Stimulated activated CD4-positive, alpha-beta T cell treated with anti-CD3 and anti-CD28 coated beads, TNF-alpha, amount 100 ng/mL, for 1 hour (primary cell): Measurements from ENCODE around the gene PFKM.
"Not testable (repeated sequence)": the region's sequence is repeated elsewhere in the genome, so short reads cannot be mapped to it uniquely, and the experiment has no call there.

ENCODE experiments used
- DNase-seq, 3 donors: peaks; one replicate each; pipeline ENCODE4 v3.0.0-alpha.2; 2020; ENCODE audit warnings: low read depth in 3 of 3, low spot score in 1 of 3

The PFKM gene

DNA sequence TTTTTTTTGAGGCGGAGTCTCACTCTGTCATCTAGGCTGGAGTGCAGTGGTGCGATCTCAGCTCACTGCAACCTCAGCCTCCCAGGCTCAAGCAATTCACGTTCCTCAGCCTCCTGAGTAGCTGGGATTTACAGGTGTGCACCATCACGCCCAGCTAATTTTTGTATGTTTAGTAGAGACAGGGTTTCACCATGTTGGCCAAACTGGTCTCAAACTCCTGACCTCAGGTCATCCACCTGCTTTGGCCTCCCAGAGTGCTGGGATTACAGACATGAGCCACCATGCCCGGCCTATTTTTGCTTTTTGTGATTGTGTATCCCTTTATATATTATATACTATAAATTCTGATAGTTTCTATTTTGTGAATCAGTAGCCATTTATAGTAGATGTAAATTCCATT, 36.6 kb downstream of the PFKM start:
- DNase-seq = not testable (repeated sequence)

DNA sequence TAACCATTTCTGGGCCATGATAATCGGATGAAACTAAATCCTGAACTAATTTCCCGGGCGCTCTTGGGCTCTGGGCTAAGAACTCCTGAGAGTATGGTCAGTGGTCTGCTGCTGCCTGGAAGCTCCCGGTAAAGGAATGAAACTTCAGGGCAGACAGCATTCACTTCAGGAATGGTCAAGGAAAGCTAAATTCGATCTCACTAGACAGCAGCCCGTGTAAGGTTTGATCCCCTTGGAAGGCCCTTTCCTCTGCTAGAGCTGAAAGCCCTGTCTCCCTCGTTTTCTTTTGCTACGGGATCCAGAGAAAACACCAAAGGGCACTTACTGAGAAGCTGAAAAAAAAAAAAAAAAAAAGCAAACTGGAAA, 37.5 kb downstream of the PFKM start:
- DNase-seq = no peak

DNA sequence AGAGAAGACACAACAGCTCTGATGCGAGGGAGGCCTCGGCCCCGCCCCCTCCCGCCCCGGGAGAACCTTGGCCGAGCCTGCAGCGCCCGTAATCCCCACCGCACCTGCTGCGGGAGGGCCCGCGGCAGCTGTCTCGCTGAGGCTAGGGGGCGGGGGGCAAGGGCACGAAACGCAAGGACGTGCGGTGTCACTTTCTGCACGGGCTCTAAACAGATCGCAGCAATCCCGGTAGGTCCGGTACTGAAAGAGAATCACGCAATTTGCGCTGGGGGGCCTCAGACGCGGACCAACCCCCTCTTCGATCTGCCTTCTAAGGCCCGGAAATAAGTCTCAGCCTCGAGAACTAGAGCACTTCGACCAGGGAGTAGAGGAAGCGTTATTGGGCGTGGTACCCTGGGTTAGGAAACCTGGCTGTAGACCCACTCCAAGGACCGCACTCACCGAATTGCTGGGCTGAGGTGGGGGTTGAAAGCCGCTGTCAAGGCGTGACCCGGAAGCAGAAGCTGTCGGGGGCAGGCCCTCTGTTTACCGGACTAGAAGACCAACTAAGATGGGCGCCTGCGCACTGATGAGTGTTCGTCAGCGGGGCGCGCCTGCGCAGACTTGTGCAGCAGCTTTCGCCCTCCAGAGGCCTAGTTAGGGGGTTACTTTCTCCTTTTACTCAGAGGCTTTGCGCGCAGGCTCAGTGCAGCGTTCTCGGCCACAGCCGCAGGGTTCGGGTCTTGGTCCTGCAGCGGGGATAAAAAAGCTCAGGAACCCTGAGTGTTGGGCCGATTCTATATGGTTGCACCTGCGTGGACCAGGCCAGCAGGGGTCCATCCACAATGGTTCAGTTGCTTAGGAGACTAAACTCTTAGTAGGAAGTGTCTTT, 38.1 kb downstream of the PFKM start, which contains the start of gene ASB8:
Gene ASB8 (minus strand): TSS at position 498 of the 871 bp plus-strand sequence. CDS start 4,019 bp downstream, outside the sequence.
- peak; percentile 97 to 100 (median 98) for DNase-seq

DNA sequence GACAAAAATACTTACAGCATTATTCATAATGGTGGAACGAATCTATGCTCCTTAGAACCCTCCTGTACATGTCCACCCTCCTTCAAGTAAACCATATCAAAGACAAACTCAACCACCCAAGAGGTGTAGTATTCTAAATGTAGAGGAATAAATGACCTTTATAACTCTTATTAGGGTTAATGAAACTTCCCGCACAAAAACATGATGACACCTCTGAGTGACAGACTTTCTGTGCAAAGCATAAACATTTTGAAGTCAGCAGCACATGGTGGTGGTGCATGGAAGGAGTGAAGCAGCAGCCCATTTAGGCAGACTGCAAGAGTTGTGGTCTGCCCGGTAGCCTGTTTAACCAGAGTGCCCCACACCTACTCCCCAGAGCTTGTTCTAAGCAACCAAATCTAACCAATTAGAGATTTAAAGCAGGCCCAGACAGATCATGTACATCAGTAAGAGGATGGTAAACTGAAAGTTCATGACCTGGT, 38.8 kb downstream of the PFKM start:
- DNase-seq = no peak

DNA sequence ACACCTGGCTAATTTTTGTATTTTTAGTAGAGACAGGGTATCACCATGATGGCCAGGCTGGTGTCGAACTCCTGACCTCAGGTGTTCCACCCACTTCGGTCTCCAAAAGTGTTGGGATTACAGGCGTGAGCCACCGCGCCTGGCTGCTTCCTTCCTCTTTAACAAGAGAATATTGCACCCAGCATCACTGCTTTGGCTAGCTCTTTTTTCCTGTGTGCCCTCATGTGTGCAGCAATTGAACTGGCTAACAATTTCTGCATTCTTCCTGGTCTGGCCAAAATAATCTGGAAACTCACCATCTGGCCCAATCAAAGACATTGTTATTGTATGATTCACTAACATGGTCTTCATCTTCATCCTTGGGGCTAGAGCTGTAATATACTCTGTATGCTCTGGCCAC, 40.9 kb downstream of the PFKM start:
- DNase-seq = no peak

DNA sequence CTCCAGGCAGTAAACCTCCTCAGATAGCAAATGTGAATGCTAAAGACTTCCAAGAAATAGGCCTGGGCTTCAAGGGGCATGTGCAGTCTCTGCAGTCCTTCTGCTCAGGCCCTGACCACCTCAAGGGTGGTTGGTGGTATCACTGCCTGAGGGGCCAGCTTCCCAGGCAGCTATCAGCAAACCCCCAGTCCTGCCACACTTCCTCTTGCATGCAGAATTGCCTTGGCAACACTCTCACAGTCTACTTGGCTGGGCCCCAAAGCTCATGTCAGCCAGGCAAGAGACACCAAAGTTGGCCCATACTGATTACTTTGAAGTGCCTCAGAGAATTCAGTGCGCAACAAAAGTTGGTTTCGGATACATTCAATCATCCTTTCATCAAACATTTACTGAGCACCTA, 41.6 kb downstream of the PFKM start:
- DNase-seq = no peak

DNA sequence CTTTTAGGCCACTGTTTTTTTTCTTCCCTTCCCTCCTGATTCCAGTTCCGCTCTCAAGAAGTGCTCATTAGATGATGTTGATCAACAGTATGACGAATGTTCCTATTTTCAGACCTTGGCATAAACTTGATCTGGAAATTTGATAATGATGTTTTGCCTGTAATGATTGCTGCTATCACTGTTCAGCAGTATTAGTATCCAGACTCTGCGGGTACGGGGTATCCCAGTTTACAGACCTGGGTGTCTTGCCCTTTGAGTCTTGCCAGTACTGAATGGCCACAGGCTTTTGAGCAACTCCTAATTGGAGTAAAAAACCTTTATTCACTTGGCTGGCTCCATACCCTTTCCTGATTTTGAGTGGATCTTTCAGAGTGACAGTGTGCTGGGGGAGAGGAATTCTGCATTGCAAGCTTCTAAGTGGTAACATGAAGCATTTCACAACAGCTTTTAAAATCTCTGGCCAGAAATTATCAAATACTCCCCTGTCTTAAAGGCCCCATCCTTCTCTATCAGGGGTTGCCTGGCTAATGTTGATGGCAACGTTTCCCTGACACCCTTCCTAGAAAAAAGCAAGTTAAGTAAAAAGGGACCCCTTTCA, 44.1 kb downstream of the PFKM start:
- DNase-seq = no peak

DNA sequence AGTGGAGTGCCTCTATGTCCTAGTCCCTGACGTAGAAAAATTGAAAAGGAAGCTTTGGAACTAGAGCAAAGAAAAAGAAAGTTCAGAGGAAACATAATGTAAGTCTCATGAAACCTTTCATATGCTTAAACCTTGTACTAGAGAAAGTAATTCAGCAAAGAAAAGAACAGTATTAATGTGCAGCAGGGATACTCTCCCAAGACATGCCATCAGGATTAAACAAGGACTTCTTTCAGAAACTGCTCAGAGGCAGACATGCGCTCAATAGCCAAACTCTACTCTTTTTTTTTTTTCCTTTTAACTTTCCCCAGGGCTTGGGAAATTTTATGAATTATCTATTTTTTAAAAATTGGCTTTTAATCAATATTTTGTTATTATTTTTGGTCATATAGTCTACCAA, 45.3 kb downstream of the PFKM start:
- no peak for DNase-seq

DNA sequence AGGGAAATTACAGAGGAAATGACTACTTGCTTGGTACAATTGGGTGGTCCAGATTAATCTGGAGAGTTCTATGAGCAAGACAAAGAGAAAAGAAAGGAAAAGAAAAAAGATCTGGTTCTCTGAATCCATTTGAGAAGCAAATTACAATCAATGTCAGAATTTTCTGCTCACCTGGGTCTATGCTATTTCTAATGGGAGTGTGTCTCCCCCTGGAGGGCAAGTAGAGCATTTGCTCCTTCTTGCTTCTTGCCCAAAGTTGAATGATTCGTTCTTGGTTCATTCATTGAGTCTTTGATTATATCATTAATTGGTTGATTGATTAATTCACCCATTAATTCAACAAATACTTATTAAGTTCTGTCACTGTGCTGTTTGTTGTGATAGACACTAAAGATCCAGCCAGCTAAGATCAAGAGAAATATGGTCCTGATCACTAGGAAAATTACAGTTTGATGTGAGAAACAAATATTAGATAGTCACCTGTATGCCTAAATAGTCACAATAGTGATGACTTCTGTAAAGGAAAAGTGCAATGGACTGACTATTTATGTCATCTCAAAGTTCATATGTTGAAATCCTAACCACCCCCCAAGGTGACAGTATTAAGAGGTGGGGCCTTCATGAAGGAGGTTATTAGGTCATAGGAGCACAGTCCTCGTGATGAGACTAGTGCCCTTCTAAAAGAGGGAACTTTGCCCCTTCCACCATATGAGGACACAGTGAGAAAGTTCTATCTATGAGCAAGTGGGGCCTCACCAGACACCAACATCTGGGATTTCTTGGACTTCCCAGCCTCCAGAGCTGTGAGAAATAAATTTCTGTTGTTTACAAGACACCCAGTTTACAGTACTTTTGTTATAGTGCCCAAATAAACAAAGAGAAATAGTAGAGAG, 46.2 kb downstream of the PFKM start:
- peak in 1 of 3 donors; percentile 28 for DNase-seq

DNA sequence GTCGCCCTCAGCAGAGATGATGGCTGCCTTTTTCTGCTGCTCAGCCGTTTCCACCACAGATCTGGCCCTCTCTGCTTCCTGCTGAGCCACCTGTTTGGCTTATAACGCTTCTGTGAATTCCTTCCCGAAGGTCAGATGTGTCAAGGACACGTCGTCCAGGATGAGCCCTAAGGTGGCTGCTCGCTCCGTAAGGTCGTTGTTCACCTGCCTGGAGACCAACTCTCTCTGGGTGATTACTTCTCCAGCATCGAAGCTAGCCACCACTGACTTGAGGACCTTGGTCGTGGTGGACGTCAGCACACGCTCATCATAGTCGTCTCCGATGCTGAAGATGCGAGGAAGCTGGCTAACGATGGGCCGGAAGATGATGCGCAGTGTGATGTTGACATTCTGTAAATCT, 49.8 kb downstream of the PFKM start:
- no peak for DNase-seq

DNA sequence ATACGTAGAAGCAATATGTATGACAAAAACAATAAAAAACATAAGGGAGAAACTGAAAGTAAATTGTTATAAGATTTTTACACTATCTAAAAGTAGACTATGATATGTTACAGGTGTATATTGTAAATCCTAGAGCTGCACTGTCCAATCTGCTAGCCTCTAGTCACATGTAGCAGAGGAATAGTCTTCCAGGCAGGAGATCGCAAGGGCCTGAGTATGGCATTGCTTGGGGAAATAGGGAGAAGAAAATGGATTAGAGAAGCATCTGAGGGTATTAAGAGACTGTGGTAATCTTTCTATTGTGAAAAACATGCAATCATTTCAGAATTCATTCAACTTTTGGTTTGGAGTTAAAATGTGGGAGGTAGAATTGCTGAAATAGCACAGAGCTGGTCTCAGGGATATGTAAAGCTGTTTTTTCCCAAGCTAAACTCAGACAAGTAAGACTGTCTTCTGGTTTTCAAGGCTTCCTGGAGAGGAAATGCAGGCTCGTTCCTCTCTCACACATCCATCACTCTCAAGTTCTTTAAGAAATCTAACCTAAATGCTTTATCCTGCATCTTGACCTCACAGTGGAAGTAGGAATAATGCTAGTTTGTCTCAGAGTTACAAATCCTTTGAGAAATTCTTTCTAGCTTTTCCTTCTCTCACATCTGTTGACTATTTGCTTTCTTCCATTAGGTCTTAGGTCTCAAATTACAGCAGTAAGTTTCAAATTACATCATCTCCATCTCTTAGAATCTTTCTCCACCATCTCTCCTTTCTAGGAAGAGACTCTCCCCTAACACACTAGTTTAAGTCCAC, 56.7 kb downstream of the PFKM start:
- no peak for DNase-seq

DNA sequence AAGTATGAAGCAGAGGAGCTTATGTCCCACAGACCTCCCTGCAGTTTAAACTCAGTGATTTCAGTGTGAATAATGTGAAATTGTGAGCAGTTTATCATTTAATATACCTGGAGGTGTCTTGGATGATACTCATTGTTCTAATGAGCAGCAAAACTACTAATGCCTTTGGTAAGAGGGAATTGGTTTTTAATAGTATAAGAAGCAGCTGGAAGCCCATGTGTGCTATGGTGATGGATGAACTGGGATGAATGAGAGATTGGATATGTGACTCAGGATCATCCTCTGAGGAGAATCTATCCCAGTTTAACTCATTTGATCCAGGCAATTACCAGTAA, 57.2 kb downstream of the PFKM start:
- DNase-seq = no peak

DNA sequence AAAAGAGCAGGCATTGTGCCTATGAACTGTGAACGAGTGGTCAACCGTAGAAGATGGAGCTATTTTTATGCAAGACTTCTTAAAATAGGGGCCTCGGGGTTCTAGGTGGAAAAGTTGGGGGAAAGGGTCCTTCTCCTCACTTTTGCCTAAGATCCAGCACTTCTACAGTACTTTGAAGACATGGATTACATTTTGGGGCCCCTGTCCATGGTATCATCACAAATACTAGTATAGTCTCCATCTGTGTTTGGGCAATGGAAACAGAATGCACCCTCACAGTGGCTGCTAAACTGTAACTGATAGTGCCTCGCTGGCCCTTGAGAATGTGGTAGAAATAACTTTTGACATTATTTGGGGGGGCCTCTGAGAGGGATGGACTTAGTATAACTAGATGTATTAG, 58.8 kb downstream of the PFKM start:
- DNase-seq = no peak

DNA sequence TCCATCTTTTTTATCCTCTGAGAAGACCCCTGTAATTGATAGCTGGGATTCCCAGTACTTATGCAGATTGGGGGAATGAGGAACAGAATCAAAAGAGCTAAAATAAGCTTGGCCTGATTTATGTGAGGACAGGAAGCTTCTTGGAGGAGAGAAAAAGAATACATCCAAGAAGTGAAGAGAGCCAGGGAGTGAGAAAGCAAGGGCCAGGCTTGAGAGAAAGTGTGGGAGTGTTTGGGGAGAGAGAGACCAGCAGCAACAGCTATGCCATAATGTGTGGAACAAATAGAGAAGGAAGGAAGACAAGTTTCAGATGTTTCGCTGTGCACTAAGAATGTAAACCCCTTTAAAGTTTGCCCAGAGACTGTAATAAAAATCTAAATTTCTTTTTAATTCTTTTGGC, 60.3 kb downstream of the PFKM start:
- no peak for DNase-seq

DNA sequence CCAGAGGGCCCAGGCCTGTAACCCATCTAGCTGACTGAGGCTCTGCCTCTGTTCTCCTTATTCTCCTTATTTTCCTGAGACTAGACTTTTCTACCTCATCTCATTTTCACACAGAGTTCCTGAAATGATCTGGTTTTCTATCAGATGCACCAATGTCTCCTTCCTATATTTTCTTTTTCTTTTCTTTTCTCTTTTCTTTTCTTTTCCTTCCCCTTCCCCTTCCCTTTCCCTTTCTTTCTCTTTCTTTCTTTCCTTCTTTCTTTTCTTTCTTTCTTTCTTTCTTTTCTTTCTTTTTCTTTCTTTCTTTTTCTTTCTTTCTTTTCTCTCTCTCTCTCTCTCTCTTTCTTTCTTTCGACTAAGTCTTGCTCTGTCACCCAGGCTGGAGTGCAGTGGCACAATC, 61.3 kb downstream of the PFKM start:
- DNase-seq = no peak

DNA sequence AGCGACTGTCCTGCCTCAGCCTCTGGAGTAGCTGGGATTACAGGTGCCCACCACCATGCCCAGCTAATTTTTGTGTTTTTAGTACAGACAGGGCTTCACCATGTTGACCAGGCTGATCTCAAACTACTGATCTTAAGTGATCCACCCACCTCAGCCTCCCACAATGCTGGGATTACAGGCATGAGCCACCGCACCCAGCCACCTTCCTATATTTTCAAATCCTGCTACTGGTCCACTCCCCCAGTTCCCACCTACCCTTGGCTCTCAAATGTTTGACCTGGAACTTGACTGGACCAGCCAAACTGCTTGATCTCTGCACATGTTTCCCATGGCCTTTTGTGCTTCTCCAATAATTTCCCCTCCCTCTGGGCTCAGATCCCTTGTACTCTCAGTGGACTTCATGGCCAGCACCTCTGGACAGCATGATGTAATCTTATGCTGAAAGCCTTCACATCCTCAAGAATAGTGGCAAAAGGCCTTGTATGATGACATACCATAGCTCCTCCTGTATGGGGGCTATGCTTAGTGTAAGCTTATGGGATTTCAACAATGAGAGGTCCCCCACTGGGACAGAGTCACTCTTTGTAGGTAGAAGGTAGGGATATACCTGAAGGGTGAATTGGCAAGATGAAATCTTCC, 61.8 kb downstream of the PFKM start:
- DNase-seq = no peak

DNA sequence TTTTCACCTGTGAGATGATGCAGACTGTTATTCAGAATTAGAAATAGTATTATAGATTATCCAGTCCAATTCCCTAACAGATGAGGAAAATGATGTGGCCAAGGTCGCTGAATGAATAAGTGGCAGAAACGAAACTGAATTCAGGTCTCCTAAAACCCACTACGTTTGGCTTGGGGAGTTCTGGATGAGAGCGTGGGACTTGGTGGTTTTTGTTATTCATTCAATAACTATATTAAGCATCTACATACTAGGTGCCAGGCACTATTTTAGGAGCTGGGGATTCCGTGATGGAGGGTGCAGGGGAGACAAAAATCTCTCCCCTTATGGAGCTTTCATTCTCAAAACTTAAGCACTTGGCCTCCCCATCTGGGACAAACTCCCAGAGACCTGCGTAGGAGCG, 63.5 kb downstream of the PFKM start:
- DNase-seq = no peak

DNA sequence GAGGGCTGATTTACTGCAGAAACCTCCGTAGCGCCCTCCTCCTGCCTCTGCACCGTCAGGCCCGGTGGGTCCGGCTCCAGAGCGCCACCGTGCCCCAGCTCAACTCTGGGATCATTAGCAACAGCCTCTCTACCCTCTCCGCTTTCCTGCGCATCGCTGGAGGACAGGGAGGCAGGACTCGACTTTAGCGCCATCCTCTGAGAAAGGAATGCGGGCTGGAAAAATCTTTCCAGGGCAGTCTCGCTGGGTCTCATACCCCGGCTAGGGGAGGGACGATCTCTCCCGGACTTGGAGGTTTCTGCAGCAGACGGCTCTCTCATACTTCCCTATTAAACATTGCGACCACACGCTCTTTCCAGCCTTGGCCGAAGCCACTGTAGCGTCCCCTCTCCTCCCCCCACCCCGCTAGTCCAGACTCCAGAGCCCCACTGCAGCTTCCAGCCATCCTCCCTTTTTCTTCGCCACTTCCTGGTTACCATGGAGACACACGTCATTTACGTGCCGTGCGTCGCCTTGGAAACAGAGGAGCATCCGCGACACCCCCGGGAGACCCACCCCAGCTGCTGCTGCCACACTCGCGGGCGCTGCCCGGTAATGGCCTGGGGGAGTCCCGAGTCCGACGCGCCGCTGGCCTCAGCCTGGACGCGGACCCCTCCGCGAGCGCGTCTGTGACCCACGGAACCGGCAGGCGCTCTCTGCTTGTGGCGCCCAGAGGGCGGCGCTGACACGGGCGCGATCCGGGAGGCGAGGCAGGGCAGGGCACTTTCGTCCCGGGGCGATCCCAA, 64.1 kb downstream of the PFKM start, which contains the start of gene CCDC184:
Gene CCDC184 (plus strand): TSS at position 554 of the 785 bp plus-strand sequence. CDS start 479 bp downstream, outside the sequence.
- DNase-seq = peak in 2 of 3 donors; percentile 31 to 42

DNA sequence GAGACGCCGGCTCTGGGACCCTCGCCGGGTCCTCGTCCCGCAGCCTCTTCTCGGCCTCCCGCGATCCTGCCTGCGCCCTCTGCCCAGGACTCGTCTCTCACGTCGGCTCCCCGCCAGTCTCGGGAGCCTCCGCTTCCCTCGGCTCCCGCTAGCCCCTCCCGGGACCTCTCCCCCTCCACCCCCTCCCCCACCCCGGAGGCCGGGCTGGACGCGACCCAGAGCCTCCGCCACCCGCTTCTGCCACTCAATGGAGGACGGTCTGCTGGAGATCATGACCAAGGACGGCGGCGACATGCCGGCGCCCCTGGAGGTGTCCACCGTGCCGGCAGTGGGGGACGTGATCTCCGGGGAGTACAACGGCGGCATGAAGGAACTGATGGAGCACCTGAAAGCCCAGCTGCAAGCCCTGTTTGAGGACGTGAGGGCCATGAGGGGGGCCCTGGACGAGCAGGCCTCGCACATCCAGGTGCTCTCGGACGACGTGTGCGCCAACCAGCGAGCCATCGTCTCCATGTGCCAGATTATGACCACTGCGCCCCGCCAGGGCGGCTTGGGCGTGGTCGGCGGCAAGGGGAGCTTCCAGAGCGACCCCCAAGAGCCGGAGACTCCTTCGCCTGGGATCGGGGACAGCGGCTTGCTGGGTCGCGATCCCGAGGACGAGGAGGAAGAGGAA, 64.8 kb downstream of the PFKM start:
- DNase-seq = peak in 1 of 3 donors; percentile 8
